K562 (cell line): ENCODE data around the gene RIPK4. TPM values are rescaled to one million over a fixed set of nuclear protein-coding genes. Genes with fewer than 3 reads are reported as not detected.

Source experiments
- ATAC-seq: fragments of 200-7000 bp; cut with Tn5 transposase; 3 replicates; pipeline ENCODE4 v1.9.1; 2020; ENCODE audit warnings: moderate library complexity
- BruUV-seq: library from RNA; stranded (reverse); fragments of 400-500 nt; replicated peaks from 2 replicates; lab custom pipeline; 2021; lab: Mats Ljungman, UMichigan
- CTCF ChIA-PET: fragments of 300-600 bp; formaldehyde crosslinking; extraction: SDS; loops from one replicate; lab custom pipeline; 2021; ENCODE audit warnings: low intra/inter-chr PET ratio; lab: Yijun Ruan, JAX
- POLR2A ChIA-PET: fragments of 300-600, 350-650 bp; sonication (Branson Sonifier 250); formaldehyde crosslinking; extraction: SDS; loops from one replicate; lab custom pipeline; 2021; ENCODE audit warnings: antibody characterized with exemption, inconsistent platforms; lab: Yijun Ruan, JAX
- DNase-seq, 4 experiments: peaks; one replicate each; pipeline versions ENCODE4 v3.0.0 to v3.0.0-alpha.2; 2011 to 2018; ENCODE audit warnings: low spot score in 3 of 4, mixed read lengths in 3 of 4; ENCODE audit errors: extremely low read depth in 1 of 4
- FAIRE-seq: peaks from 2 replicates; lab custom pipeline; 2011; peaks lifted over from hg19 to GRCh38; lab: Jason Lieb, UNC
- H2AFZ ChIP-seq: 2 replicates; pipeline ENCODE4 v1.6.0; 2011; ENCODE audit warnings: low read depth, low read length, control low read depth, inconsistent platforms
- H3K27ac ChIP-seq: fragments of 200-600 bp; 3 replicates; pipeline ENCODE4 v1.8.0; 2011; ENCODE audit warnings: low read depth, mild to moderate bottlenecking, control low read depth, inconsistent platforms, low read length, moderate library complexity, mixed read lengths; ENCODE audit errors: extremely low read depth
- H3K27me3 ChIP-seq, 2 experiments: fragments of 300-600 bp in 1 of 2; 2 replicates in 1 of 2; 3 replicates in 1 of 2; pipeline versions ENCODE4 v1.6.0 to v1.8.0; 2011; ENCODE audit warnings: inconsistent platforms in 2 of 2, low read length in 2 of 2, mild to moderate bottlenecking in 1 of 2, mixed read lengths in 1 of 2, moderate library complexity in 1 of 2; ENCODE audit not compliant: control insufficient read depth in 2 of 2, insufficient read depth in 2 of 2
- H3K36me3 ChIP-seq: fragments of 300-600 bp; 3 replicates; pipeline ENCODE4 v1.8.0; 2011; ENCODE audit warnings: mild to moderate bottlenecking, low read length, inconsistent platforms; ENCODE audit not compliant: control insufficient read depth, insufficient read depth
- H3K4me1 ChIP-seq, 2 experiments: fragments of 200-600 bp in 1 of 2; replicated peaks in 1 of 2; 2 replicates in 1 of 2; 3 replicates in 1 of 2; pipeline versions ENCODE4 v1.5.1 to v1.8.0; 2011; ENCODE audit warnings: inconsistent platforms in 2 of 2, low read length in 2 of 2, mild to moderate bottlenecking in 1 of 2, mixed read lengths in 1 of 2, moderate library complexity in 1 of 2; ENCODE audit not compliant: control insufficient read depth in 2 of 2, insufficient read depth in 2 of 2
- H3K4me2 ChIP-seq: 2 replicates; pipeline ENCODE4 v1.6.1; 2011; ENCODE audit warnings: low read length, control low read depth, inconsistent platforms, mixed read lengths; ENCODE audit not compliant: insufficient read depth
- H3K4me3 ChIP-seq: fragments of 200-600 bp; sonication (generic), shearing (Covaris generic); 2 replicates; pipeline ENCODE4 v1.5.1; 2016; ENCODE audit warnings: control low read depth, inconsistent platforms
- H3K79me2 ChIP-seq: fragments of 200-600 bp; 3 replicates; pipeline ENCODE4 v1.8.0; 2011; ENCODE audit warnings: low read length, inconsistent platforms; ENCODE audit not compliant: control insufficient read depth, insufficient read depth
- H3K9ac ChIP-seq, 2 experiments: 2 replicates each; pipeline versions ENCODE4 v1.6.0 to v1.6.1; 2011; ENCODE audit warnings: low read depth in 2 of 2, low read length in 2 of 2, control low read depth in 1 of 2, inconsistent platforms in 1 of 2, mild to moderate bottlenecking in 1 of 2, mixed read lengths in 1 of 2; ENCODE audit not compliant: insufficient read depth in 1 of 2
- H3K9me1 ChIP-seq: one replicate; pipeline ENCODE4 v1.6.0; 2011; ENCODE audit warnings: inconsistent platforms, mild to moderate bottlenecking, low read length, moderate library complexity; ENCODE audit not compliant: control insufficient read depth, insufficient read depth
- H3K9me3 ChIP-seq: replicated peaks from 2 replicates; pipeline ENCODE4 v1.5.1; 2011; ENCODE audit warnings: low read depth, low read length, inconsistent platforms; ENCODE audit not compliant: control insufficient read depth, insufficient read depth
- H4K20me1 ChIP-seq: replicated peaks from 2 replicates; pipeline ENCODE4 v1.6.1; 2011; ENCODE audit warnings: low read length, inconsistent platforms, mixed read lengths; ENCODE audit not compliant: control insufficient read depth, insufficient read depth
- EHMT2 ChIP-seq: fragments of 450-650 bp; IDR thresholded peaks from 2 replicates; pipeline ENCODE4 v1.6.1; 2018; ENCODE audit warnings: antibody characterized with exemption
- ETV6 ChIP-seq, 3 experiments: fragments of 150-350 bp in 1 of 3; sonication (generic) in 1 of 3; formaldehyde crosslinking in 1 of 3; IDR thresholded peaks; 2 replicates each; pipeline versions ENCODE4 v1.6.1 to v1.8.0; 2014 to 2022; ENCODE audit warnings: borderline replicate concordance in 2 of 3, low read depth in 2 of 3, antibody characterized with exemption in 1 of 3, low read length in 1 of 3, mild to moderate bottlenecking in 1 of 3, missing genetic modification reagents in 1 of 3
- EZH2 ChIP-seq: IDR thresholded peaks from 2 replicates; pipeline ENCODE4 v1.6.1; 2012; ENCODE audit warnings: low read depth, mild to moderate bottlenecking, inconsistent platforms, low read length, borderline replicate concordance
- HIVEP1 ChIP-seq: fragments of 250-450 bp; sonication (Bioruptor Pico); IDR thresholded peaks from 2 replicates; pipeline ENCODE4 v1.4.0; 2020; ENCODE audit warnings: mild to moderate bottlenecking
- POLR3A ChIP-seq: IDR thresholded peaks from 2 replicates; pipeline ENCODE4 v1.6.1; 2011; ENCODE audit warnings: borderline replicate concordance, mild to moderate bottlenecking, moderate library complexity; ENCODE audit not compliant: insufficient read length, insufficient read depth; ENCODE audit errors: extremely low read depth
- TFE3 ChIP-seq: fragments of 450-650 bp; formaldehyde crosslinking; IDR thresholded peaks from 2 replicates; pipeline ENCODE4 v1.4.0; 2020; ENCODE audit warnings: mild to moderate bottlenecking, mixed read lengths
- ZBTB26 ChIP-seq: fragments of 450-650 bp; formaldehyde crosslinking; IDR thresholded peaks from 2 replicates; pipeline ENCODE4 v1.4.0; 2022; ENCODE audit warnings: missing genetic modification characterization
- ZNF707 ChIP-seq: fragments of 250-450 bp; sonication (Bioruptor Pico); conservative IDR thresholded peaks from 2 replicates; pipeline ENCODE4 v1.8.0; 2022; ENCODE audit warnings: inconsistent platforms, mild to moderate bottlenecking, moderate library complexity
- WGBS: fragments of 100-300 bp; shearing (Covaris generic); methylation state at CpG from one replicate; pipeline ENCODE4 v1.1.6; 2016; ENCODE audit warnings: low coverage, mixed read lengths; ENCODE audit not compliant: insufficient coverage; ENCODE audit errors: missing lambda C conversion rate; 5-methylcytosine and 5-hydroxymethylcytosine counted together
- in situ Hi-C: fragments of 300-500 bp; cut with MboI; formaldehyde crosslinking; loops from 4 replicates; pipeline ENCODE4 v1.15.0; 2018; ENCODE audit warnings: inconsistent platforms, mixed read lengths
- intact Hi-C: fragments of 100-400 bp; cut with micrococcal nuclease; formaldehyde crosslinking; loops from 2 replicates; pipeline ENCODE4 v1.14.2; 2022
- polyA plus RNA-seq, 8 experiments: library from polyadenylated mRNA; depleted of rRNA in 4 of 8; stranded (reverse) in 5 of 8; unstranded in 3 of 8; fragments of >200 nt; fragmentation: Nextera tagmentation in 2 of 8; fragmentation: Illumina TruSeq in 1 of 8; extraction: Ambion mirVana in 2 of 8; extraction: Trizol in 1 of 8; gene quantifications; 2 replicates each; pipeline versions ENCODE4 v1.2.1 to v1.2.3, GENCODE V29; 2011 to 2014; ENCODE audit warnings: inconsistent platforms in 1 of 8, missing spikeins in 1 of 8
- total RNA-seq, 7 experiments: library from RNA; depleted of rRNA in 6 of 7; stranded (reverse); fragments of >200 nt in 6 of 7; fragmentation: Illumina TruSeq in 2 of 7; extraction: Trizol in 2 of 7; gene quantifications; 2 replicates each; pipeline versions ENCODE4 v1.2.1 to v1.2.3, GENCODE V29; 2011 to 2021; ENCODE audit warnings: low replicate concordance in 1 of 7
- TF ChIP-seq, protein P1 (sequence below), 3 experiments: fragments of 200-800 bp in 1 of 3; fragments of 250-450 bp in 1 of 3; fragments of 450-650 bp in 1 of 3; sonication (Bioruptor Pico) in 1 of 3; sonication (Bioruptor generic) in 1 of 3; formaldehyde crosslinking in 1 of 3; IDR thresholded peaks; 2 replicates each; pipeline versions ENCODE4 v1.6.1 to v1.8.0; 2016 to 2022; ENCODE audit warnings: mild to moderate bottlenecking in 2 of 3, missing genetic modification characterization in 2 of 3, missing compliant biosample characterization in 1 of 3, moderate library complexity in 1 of 3
- TF ChIP-seq, protein P2 (sequence below): sonication (generic); formaldehyde crosslinking; IDR thresholded peaks from 2 replicates; pipeline ENCODE4 v1.8.0; 2022; ENCODE audit warnings: mild to moderate bottlenecking, missing genetic modification reagents

Gene RIPK4
- total and polyA plus RNA-seq, 9 of the 15 experiments (the other 6 are each of a cell fraction or from before 2014, with no cell fraction given): not detected

DNA sequence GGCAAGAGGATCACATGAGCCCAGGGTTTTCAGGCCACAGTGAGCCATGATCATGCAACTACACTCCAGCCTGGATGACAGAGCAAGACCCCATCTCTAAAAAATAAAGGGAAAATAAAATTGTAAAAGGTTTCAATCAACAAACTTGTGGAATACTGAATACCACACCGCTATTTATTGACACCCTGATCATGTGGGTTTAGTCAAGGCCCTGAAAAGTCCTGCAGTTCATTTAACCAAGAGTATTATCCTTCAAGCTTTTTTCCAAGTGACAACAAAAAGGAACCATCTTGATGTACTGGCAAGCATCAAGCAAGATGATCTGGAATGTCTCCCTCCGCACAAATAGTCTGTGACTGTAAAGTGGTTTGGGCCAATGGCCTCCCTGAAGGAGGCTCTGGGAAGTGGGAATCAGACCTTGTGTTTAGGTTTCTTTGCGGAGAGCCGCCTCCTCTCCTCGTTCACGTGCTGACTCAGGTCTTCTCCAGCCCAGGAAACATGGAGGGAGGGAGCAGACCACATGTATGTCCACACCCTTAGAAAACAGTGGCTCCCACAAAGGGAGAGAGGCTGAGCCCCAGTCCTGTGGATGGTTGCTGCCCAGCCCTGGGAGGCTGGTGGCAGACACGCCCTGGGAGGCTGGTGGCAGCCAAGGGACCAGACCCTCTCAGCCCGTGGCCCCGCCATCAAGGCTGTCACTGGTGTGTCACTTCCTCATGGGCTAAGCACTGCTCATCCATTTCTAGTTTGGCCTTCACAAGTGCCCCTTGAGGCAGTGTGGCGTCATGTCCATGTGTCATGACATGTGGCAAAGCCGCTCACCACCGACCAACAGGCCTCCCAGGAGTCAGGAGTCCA lies 56.7 kb downstream of the RIPK4 start (continued):
- TF ChIP-seq, protein P1, sequence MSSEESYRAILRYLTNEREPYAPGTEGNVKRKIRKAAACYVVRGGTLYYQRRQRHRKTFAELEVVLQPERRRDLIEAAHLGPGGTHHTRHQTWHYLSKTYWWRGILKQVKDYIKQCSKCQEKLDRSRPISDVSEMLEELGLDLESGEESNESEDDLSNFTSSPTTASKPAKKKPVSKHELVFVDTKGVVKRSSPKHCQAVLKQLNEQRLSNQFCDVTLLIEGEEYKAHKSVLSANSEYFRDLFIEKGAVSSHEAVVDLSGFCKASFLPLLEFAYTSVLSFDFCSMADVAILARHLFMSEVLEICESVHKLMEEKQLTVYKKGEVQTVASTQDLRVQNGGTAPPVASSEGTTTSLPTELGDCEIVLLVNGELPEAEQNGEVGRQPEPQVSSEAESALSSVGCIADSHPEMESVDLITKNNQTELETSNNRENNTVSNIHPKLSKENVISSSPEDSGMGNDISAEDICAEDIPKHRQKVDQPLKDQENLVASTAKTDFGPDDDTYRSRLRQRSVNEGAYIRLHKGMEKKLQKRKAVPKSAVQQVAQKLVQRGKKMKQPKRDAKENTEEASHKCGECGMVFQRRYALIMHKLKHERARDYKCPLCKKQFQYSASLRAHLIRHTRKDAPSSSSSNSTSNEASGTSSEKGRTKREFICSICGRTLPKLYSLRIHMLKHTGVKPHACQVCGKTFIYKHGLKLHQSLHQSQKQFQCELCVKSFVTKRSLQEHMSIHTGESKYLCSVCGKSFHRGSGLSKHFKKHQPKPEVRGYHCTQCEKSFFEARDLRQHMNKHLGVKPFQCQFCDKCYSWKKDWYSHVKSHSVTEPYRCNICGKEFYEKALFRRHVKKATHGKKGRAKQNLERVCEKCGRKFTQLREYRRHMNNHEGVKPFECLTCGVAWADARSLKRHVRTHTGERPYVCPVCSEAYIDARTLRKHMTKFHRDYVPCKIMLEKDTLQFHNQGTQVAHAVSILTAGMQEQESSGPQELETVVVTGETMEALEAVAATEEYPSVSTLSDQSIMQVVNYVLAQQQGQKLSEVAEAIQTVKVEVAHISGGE (CRISPR knock-in tag; IDR thresholded peaks at IDR 0.05): no peak
- no peak for TF ChIP-seq HIVEP1 (CRISPR knock-in tag)

- in situ Hi-C loops: no loop called here
- Histone ChIP-seq H3K27ac (no peak overlapping the region), H3K4me3 (no peak overlapping the region), H3K4me2 (no peak overlapping the region), H3K27me3 (peaks cover 31 to 65% of the 10 kb centered on the region in 2 experiments), H3K9me3 (no peaks in the 10 kb centered on the region), H4K20me1 (peaks cover 8% of the 10 kb centered on the region; the same call in 1 of the 2 replicates), H3K4me1 (peaks cover 0 to 7% of the 10 kb centered on the region in 2 experiments; a peak in 2 of 5 replicates), H3K9ac (no peak overlapping the region), H3K9me1 (no peaks in the 10 kb centered on the region), H3K36me3 (no peaks in the 10 kb centered on the region), H2AFZ (no peak overlapping the region), H3K79me2 (no peaks in the 10 kb centered on the region)
- TF ChIP-seq EZH2 (no peak), EHMT2 (no peak), TFE3 (CRISPR knock-in tag) (no peak), ZBTB26 (CRISPR knock-in tag) (no peak), POLR3A (no peak), ZNF707 (no peak), ETV6 (IDR thresholded peaks at IDR 0.05; ENCODE audit: borderline replicate concordance in 1 of 2, low read depth in 2 of 2, low read length in 1 of 2) (no peak), ETV6 (CRISPR knock-in tag; IDR thresholded peaks at IDR 0.05; ENCODE audit: borderline replicate concordance) (no peak)
- TF ChIP-seq, protein P2, sequence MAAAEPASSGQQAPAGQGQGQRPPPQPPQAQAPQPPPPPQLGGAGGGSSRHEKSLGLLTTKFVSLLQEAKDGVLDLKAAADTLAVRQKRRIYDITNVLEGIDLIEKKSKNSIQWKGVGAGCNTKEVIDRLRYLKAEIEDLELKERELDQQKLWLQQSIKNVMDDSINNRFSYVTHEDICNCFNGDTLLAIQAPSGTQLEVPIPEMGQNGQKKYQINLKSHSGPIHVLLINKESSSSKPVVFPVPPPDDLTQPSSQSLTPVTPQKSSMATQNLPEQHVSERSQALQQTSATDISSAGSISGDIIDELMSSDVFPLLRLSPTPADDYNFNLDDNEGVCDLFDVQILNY (CRISPR knock-in tag): no peak
- 0% methylated on average over 7 of the region's 7 CpGs for WGBS
- no TSS peak for BruUV-seq
- DNase-seq: no peak
- ChIA-PET CTCF (no interaction called here), POLR2A (no interaction called here)
- intact Hi-C loops: no loop called here
- FAIRE-seq: no peak
- no peak for ATAC-seq
These were observed 57.7 kb downstream of the RIPK4 start for GRCh38 chr21:41709166-41709565.
